Astrocyte (in vitro differentiated cells and primary cell): ENCODE measurements around the gene TDRD1.

Experiments
- CTCF ChIP-seq: IDR thresholded peaks from 2 replicates; pipeline ENCODE4 v1.5.1; 2011; ENCODE audit warnings: low read depth, mild to moderate bottlenecking, inconsistent platforms, low read length, moderate library complexity; ENCODE audit not compliant: insufficient read depth
- EZH2 ChIP-seq: IDR thresholded peaks from 2 replicates; pipeline ENCODE4 v1.6.1; 2012; ENCODE audit warnings: mild to moderate bottlenecking, low read length, inconsistent platforms; ENCODE audit not compliant: insufficient read depth

GRCh38 chr10:114232561-114233176, 53.5 kb downstream of the TDRD1 start:
- TF ChIP-seq CTCF (no peak), EZH2 (no peak)
